Fibroblast of mammary gland (primary cell): ENCODE data around the gene THSD7B.
"Not testable (repeated sequence)": the region's sequence is repeated elsewhere in the genome, so short reads cannot be mapped to it uniquely, and the experiment has no call there.

ENCODE experiments used
- DNase-seq: peaks from one replicate; pipeline ENCODE4 v3.0.0-alpha.2; 2010; ENCODE audit warnings: low read depth
- H3K4me3 ChIP-seq: 2 replicates; pipeline ENCODE4 v1.5.1; 2011; ENCODE audit warnings: low read depth, mild to moderate bottlenecking, low read length, moderate library complexity; ENCODE audit not compliant: control insufficient read depth
- TF ChIP-seq, protein P1 (sequence below): conservative IDR thresholded peaks from 2 replicates; pipeline ENCODE4 v1.5.1; 2011; ENCODE audit warnings: low read depth, low read length, inconsistent platforms; ENCODE audit not compliant: control insufficient read depth, insufficient read depth

THSD7B gene

DNA sequence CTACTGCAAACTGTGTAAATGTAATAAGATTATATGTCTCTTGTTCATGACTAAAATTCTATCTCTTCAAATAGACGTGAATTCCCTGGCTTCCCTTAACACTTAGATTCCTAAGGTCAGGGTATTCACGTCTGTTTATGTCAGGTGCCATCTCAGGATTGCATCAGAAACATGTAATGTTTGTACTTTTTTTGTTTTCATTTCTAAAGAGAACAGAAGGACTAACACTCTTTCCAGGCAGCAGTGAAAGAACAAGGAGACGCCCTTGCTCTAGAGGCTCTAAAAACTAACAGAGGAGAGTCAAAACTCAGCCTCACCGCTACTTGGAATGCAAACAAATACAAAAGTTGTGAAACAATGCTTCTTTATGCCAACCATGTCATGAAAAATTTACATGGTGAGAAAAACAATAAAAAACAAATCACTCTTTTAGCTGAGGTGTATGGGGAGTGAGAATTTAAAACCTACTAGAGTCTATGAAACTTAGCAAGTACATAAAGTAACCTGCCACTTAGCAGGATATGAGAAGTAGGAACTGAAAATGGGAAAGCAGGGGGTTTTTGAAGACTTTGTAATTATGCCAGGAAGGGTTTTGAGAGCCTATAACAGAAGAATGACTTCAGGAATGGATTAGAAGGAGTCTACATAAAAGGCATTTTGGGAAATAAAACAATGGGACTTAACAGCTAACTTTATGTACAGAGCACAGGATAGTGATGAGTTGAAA is 522.7 kb downstream of the THSD7B start:
- DNase-seq, result peak; percentile 9
- TF ChIP-seq, protein P1, sequence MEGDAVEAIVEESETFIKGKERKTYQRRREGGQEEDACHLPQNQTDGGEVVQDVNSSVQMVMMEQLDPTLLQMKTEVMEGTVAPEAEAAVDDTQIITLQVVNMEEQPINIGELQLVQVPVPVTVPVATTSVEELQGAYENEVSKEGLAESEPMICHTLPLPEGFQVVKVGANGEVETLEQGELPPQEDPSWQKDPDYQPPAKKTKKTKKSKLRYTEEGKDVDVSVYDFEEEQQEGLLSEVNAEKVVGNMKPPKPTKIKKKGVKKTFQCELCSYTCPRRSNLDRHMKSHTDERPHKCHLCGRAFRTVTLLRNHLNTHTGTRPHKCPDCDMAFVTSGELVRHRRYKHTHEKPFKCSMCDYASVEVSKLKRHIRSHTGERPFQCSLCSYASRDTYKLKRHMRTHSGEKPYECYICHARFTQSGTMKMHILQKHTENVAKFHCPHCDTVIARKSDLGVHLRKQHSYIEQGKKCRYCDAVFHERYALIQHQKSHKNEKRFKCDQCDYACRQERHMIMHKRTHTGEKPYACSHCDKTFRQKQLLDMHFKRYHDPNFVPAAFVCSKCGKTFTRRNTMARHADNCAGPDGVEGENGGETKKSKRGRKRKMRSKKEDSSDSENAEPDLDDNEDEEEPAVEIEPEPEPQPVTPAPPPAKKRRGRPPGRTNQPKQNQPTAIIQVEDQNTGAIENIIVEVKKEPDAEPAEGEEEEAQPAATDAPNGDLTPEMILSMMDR, result no peak

DNA sequence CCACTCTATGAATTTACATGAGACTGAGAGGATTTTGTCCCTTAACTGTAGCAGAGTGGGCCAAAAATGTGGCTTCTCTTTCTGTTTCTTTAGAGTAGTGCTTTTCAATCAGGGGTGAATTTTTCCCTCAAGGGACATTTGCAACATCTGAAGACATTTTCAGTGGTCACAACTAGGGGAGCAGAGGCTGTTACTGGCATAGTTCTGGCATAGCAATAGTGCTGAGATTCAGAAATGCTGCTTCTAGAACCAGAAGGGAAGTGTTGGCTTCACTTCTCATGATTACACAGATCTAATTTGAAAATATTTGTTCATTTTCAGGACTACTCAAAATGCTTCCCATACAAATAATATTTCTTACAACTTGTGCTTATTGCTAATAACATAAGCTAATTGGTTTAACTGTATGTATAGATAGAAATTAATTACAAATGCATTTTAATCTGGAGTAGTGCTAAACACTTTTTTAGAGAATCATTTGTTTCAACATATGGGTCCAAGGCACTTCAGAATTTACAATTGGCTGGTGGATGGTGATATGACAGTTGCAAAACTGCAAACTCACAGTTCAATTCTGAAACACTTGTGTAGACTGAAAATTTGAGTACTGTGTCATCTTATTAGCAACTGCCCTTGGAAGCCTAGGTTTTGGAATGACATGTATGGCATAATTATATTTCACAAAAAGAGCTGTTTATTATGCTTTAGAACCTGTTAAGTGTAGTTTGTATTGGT is 526.7 kb downstream of the THSD7B start:
- no peak overlapping the region for H3K4me3 ChIP-seq
- no peak for DNase-seq
- TF ChIP-seq, protein P1, result no peak

More for the DNA sequence above, 522.7 kb downstream of the THSD7B start:
- no peak overlapping the region for H3K4me3 ChIP-seq

DNA sequence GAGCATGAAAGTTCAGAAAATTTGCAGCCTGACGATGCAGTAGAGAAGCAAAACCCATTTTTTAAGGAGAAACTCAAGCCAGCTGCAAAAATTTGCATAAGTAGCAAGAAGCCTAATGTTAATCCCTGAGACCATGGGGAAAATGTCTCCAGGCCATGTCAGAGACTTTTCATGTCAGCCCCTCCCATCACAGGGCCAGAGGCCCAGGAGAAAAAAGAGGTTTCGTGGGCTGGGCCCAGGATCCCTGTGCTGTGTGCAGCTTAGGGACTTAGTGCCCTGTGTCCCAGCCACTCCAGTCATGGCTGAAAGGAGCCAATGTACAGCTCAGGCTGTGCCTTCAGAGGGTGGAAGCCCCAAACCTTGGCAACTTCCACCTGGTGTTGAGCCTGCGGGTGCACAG is 533.0 kb downstream of the THSD7B start:
- TF ChIP-seq, protein P1, result no peak
- H3K4me3 ChIP-seq, result no peak overlapping the region
- no peak for DNase-seq

DNA sequence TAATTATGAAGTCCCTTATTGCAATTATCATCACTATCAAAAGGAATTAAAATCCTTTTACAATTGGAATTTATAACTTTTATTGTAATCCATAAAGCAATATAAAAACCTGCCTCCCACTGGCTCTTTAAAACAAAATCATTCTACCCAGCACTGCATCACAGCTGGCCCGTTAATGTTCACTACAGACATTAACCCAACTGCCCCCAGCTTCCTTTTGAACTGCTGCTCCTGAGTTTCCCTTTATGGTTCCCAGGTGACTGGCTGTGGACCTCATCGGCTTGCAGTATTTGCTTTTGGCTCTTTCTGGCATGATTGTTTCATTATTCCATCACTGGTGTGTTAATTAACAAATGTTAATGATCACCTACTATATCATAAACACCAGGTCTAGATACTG is 535.6 kb downstream of the THSD7B start:
- DNase-seq, result no peak
- no peak overlapping the region for H3K4me3 ChIP-seq
- TF ChIP-seq, protein P1, result no peak

DNA sequence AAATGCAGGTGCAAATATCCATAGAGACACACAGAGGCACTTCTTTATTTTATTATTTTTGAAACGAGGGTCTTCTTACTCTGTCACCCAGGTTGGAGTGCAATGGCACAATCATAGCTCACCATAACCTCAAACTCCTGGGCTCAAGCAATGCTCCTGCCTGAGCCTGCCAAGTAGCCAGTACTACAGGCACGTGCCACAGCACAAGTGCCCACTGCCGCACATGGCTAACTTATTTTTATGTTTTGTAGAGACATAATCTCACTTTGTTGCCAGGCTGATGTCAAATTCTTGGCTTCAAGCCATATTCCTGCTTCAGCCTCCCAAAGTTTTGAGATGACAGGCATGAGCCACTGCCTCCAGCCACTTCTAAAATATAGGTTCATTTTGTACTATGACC is 537.6 kb downstream of the THSD7B start:
- H3K4me3 ChIP-seq, result no peak overlapping the region
- TF ChIP-seq, protein P1, result no peak
- no peak for DNase-seq

DNA sequence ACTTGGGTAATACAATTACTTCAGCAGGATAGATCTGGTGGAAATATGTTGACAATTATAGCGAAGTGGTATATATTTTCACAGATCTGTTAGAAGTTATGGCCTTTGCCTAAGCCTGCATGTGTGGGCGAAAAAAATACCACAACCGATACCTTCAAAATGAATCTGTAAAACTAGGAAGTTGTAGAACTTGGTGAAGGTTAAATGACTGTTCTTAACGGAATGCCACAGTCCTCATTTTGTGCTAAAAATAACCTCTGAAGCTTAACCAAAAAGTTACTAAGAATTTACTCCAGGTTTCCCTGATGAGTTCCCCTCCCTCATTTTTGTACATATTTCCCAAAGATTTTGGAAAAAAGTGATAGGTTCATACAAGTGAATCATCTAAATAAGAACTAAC is 550.7 kb downstream of the THSD7B start:
- H3K4me3 ChIP-seq, result no peak overlapping the region
- DNase-seq, result no peak
- TF ChIP-seq, protein P1, result no peak

DNA sequence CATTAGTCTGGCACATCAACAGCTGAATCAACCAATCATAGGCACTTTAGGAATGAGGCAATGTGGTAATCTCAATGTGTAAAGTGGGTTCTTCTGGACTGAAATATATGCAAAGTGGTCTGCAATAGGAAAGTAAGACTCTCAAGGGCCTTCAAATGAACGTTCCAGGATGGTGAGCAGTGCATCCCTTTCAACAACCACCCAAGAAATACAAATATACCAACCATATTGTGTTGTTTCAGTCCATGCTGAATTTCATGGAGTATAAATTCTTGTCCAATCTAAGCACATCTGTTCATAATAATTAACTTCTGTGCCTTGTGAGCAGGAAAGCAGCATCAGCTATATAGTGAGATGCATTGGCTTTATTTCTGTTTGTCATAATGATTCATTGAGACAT is 556.2 kb downstream of the THSD7B start:
- H3K4me3 ChIP-seq, result no peak overlapping the region
- no peak for DNase-seq
- TF ChIP-seq, protein P1, result no peak

DNA sequence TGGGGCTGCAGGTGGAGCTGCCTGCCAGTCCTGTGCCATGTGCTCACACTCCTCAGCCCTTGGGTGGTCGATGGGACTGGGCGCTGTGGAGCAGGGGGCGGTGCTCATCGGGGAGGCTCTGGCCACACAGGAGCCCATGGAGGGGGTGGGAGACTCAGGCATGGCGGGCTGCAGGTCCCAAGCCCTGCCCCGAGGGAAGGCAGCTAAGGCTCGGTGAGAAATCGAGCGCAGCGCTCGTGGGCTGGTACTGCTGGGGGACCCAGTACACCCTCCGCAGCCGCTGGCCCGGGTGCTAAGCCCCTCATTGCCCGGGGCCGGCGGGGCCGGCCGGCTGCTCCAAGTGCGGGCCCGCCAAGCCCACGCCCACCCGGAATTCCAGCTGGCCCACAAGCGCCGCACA is 566.2 kb downstream of the THSD7B start:
- H3K4me3 ChIP-seq, DNase-seq: not testable (repeated sequence)
